BJ (cell line): ENCODE measurements around the gene DBF4B. TPM values are rescaled to one million over a fixed set of nuclear protein-coding genes. Genes with fewer than 3 reads are reported as not detected.

ENCODE experiments used
- CTCF ChIA-PET: fragments of 350-600 bp; formaldehyde crosslinking; extraction: SDS; loops from one replicate; lab custom pipeline; 2021; ENCODE audit warnings: antibody characterized with exemption, inconsistent platforms; lab: Yijun Ruan, JAX
- POLR2A ChIA-PET: fragments of 300-600 bp; sonication (Branson Sonifier 250); formaldehyde crosslinking; extraction: SDS; loops from one replicate; lab custom pipeline; 2021; ENCODE audit warnings: antibody characterized with exemption; lab: Charles Lee
- DNase-seq: peaks from one replicate; pipeline ENCODE4 v3.0.0-alpha.2; 2011; ENCODE audit warnings: low read depth
- H3K27me3 ChIP-seq: 2 replicates; pipeline ENCODE4 v1.6.0; 2011; ENCODE audit warnings: low read length; ENCODE audit not compliant: control insufficient read depth, insufficient read depth
- H3K36me3 ChIP-seq: 2 replicates; pipeline ENCODE4 v1.5.1; 2011; ENCODE audit warnings: low read length; ENCODE audit not compliant: control insufficient read depth, insufficient read depth
- H3K4me3 ChIP-seq: 2 replicates; pipeline ENCODE4 v1.5.1; 2011; ENCODE audit warnings: low read depth, mild to moderate bottlenecking, control low read depth, low read length
- polyA plus RNA-seq: library from polyadenylated mRNA; depleted of rRNA; stranded (reverse); fragments of >200 nt; gene quantifications from 2 replicates; pipeline ENCODE4 v1.2.3, GENCODE V29; 2011
- TF ChIP-seq, protein P1 (sequence below): IDR thresholded peaks from 2 replicates; pipeline ENCODE4 v1.5.1; 2011; ENCODE audit warnings: low read depth, mild to moderate bottlenecking, control low read depth, inconsistent platforms, low read length, moderate library complexity; ENCODE audit not compliant: insufficient read depth

Gene DBF4B
- polyA plus RNA-seq, 1 experiment: 9.9 TPM

DNA sequence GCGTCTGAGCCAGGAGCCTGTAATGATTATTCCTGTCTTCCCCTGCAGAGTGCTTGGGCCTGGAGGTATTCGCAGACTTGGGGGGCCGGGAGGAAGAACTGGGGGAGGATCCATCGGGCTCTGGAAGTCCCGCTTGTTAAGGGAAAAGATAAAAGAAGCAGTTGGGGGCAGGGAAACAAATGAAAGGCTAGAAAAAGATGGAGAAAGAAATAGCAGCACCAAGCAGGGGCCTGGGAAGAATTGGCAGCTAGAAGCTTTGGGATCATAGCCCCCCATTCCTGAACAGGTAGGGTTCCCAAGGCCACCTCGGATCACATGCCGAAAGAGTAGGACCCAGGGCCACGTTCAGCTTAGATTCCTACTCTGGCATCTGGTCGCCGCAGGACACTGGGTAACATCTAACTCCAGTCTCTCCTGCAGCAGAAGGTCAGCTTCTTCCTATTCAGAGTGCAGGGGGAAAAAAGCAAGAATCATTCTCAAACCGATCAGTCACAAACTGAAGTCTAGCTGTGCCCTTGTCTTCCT lies 73.9 kb downstream of the DBF4B start:
- no peaks in the 10 kb centered on the region for H3K27me3 ChIP-seq
- H3K36me3 ChIP-seq: no peaks in the 10 kb centered on the region
- ChIA-PET CTCF (interaction anchor here (0.6 to 14.4 kb wide), 4 partner anchors 62 to 132 kb away, joined by 3 to 452 read pairs (median 186); no protein-coding TSS in a partner anchor), POLR2A (no interaction called here)
- no peak for DNase-seq
- H3K4me3 ChIP-seq: no peak overlapping the region
- TF ChIP-seq, protein P1, sequence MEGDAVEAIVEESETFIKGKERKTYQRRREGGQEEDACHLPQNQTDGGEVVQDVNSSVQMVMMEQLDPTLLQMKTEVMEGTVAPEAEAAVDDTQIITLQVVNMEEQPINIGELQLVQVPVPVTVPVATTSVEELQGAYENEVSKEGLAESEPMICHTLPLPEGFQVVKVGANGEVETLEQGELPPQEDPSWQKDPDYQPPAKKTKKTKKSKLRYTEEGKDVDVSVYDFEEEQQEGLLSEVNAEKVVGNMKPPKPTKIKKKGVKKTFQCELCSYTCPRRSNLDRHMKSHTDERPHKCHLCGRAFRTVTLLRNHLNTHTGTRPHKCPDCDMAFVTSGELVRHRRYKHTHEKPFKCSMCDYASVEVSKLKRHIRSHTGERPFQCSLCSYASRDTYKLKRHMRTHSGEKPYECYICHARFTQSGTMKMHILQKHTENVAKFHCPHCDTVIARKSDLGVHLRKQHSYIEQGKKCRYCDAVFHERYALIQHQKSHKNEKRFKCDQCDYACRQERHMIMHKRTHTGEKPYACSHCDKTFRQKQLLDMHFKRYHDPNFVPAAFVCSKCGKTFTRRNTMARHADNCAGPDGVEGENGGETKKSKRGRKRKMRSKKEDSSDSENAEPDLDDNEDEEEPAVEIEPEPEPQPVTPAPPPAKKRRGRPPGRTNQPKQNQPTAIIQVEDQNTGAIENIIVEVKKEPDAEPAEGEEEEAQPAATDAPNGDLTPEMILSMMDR: no peak

GRCh38 chr17:44785921-44786320 lies 77.5 kb downstream of the DBF4B start:
- TF ChIP-seq, protein P1: no peak
- Histone ChIP-seq H3K36me3 (no peaks in the 10 kb centered on the region), H3K27me3 (no peaks in the 10 kb centered on the region), H3K4me3 (no peak overlapping the region)
- no peak for DNase-seq
- ChIA-PET CTCF (interaction anchor here (0.6 to 14.0 kb wide), 3 partner anchors 9 to 217 kb away, joined by 3 to 452 read pairs (median 4); no protein-coding TSS in a partner anchor), POLR2A (no interaction called here)

DNA sequence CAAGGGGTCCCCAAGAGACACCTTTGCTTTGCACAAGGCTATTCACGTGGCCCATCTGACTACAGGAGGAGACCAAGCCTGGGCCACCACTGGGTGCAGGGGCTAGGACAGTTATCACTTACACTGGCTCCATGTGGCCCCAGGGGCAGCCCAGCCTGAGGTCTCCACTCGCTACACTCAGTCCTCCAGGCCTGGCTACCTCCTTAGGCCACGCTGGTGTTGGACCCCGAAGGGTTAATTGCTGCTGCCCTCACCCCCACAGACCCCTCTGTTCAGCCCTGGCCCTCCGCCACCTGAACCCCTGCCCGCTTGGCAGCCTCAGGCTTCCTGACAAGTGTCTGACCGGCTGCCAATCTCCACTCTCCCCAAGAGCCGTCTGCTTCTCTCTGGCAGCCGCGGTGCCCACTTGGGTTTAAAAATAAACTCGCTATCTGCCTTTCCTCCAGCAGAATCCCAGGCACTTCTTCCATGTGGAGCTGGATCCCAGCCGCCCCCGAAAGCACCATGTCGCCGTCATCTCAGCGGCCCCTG lies 78.2 kb downstream of the DBF4B start:
- ChIA-PET CTCF (no interaction called here), POLR2A (no interaction called here)
- no peak for DNase-seq
- TF ChIP-seq, protein P1: no peak
- no peaks in the 10 kb centered on the region for H3K27me3 ChIP-seq
- H3K36me3 ChIP-seq: no peaks in the 10 kb centered on the region
- no peak overlapping the region for H3K4me3 ChIP-seq

DNA sequence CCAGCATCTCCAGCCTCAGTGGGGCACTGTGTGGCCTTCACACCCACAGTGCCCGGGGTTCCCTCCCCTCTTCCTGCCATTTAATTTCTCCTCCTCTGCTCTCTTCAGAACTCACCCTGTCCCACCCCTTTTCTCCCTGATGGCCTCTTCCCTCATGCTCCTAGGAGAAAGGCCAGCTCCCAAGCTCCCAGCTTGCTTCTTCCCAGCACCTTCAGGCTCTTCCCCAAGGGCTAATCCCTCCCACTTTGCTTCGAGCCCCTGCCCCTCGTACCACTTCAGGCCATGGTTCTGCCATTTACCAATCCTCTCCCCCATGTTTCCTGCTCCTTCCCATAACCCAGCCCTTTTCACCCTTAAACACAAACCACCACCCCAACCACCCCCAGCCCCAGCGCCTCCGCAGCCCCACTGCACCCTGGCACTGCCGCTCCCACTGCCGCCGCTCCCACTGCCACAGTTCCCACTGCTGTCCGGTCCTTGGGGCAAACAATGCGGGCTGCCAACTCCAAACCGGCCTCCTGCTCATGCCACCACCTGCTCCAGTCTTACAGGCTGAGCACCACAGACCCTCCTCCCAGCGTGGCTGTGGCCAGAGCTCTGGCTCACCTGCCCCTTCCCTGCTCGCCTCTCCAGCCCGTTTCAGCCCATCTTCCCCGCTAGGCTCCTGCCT lies 78.9 kb downstream of the DBF4B start:
- DNase-seq: no peak
- CTCF ChIA-PET: interaction anchor here (4.0 kb wide), 1 partner anchor 8 kb away, joined by 24 read pairs; no protein-coding TSS in a partner anchor
- H3K36me3 ChIP-seq: no peaks in the 10 kb centered on the region
- TF ChIP-seq, protein P1: no peak
- POLR2A ChIA-PET: no interaction called here
- no peak overlapping the region for H3K4me3 ChIP-seq
- no peaks in the 10 kb centered on the region for H3K27me3 ChIP-seq

DNA sequence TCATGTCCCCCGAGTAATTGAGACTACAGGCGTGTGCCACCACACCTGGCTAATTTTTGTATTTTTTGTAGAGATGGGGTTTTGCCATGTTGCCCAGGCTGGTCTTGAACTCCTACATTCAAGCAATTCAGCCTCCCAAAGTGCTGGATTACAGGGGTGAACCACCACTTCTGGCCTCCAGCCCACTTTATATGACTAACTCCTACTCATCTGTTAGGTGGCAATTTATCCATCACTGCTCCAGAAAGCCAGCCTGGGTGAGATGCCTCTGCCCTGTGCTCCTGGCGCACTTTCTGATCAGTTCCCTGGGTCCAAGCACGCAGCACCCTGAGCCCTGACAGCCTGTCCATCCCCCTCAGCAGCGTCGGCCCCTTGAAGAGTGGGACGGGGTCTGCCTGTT lies 79.7 kb downstream of the DBF4B start:
- Histone ChIP-seq H3K27me3 (no peaks in the 10 kb centered on the region), H3K4me3 (no peak overlapping the region), H3K36me3 (no peaks in the 10 kb centered on the region)
- ChIA-PET CTCF (interaction anchor here (4.0 kb wide), 1 partner anchor 9 kb away, joined by 24 read pairs; no protein-coding TSS in a partner anchor), POLR2A (no interaction called here)
- no peak for DNase-seq
- TF ChIP-seq, protein P1: no peak
